Panc1 (cell line): Measurements from ENCODE around the gene XXYLT1.

ENCODE experiments used
- POLR2AphosphoS5 ChIP-seq: IDR thresholded peaks from 2 replicates; pipeline ENCODE4 v1.6.1; 2012; ENCODE audit warnings: mild to moderate bottlenecking, low read depth, low read length, moderate library complexity
- TF ChIP-seq, protein P1 (sequence below): fragments of 450-650 bp; IDR thresholded peaks from 2 replicates; pipeline ENCODE4 v1.5.1; 2017; ENCODE audit warnings: mild to moderate bottlenecking
- TF ChIP-seq, protein P2 (sequence below), 2 experiments: IDR thresholded peaks; 2 replicates each; pipeline ENCODE4 v1.6.1; 2011 to 2012; ENCODE audit warnings: low read depth in 2 of 2, control low read depth in 1 of 2, low read length in 1 of 2, mild to moderate bottlenecking in 1 of 2, moderate library complexity in 1 of 2; ENCODE audit not compliant: insufficient read depth in 1 of 2

DNA sequence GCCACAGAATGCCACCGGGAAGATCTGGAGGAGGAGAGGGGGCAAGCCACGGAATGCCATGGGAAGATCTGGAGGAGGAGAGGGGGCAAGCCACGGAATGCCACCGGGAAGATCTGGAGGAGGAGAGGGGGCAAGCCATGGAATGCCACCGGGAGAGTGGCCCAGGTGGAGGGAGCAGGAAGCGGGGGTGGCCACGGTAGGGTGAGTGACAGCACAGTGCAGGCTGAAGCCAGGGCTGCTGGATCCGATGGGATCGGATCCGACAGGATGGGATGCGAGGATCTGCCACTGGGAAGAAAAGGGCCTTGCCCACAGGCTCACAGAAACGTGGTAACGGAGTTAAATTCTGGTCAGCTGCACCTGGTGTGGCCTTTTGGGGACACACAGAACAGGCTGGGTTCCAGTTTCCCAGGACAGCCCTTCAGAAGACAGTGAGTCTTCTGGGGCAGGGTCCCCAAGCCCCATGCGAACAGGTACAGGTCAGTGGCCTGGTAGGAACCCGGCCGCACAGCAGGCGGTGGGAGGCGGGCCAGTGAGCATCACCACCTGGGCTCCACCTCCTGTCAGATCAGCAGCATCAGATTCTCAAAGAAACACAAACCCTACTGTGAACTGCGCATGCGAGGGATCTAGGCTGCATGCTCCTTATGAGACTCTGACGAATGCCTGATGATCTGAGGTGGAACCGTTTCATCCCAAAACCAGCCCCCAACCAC, 58.8 kb downstream of the XXYLT1 start:
- TF ChIP-seq, protein P1, sequence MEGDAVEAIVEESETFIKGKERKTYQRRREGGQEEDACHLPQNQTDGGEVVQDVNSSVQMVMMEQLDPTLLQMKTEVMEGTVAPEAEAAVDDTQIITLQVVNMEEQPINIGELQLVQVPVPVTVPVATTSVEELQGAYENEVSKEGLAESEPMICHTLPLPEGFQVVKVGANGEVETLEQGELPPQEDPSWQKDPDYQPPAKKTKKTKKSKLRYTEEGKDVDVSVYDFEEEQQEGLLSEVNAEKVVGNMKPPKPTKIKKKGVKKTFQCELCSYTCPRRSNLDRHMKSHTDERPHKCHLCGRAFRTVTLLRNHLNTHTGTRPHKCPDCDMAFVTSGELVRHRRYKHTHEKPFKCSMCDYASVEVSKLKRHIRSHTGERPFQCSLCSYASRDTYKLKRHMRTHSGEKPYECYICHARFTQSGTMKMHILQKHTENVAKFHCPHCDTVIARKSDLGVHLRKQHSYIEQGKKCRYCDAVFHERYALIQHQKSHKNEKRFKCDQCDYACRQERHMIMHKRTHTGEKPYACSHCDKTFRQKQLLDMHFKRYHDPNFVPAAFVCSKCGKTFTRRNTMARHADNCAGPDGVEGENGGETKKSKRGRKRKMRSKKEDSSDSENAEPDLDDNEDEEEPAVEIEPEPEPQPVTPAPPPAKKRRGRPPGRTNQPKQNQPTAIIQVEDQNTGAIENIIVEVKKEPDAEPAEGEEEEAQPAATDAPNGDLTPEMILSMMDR: no peak
- TF ChIP-seq, protein P2, sequence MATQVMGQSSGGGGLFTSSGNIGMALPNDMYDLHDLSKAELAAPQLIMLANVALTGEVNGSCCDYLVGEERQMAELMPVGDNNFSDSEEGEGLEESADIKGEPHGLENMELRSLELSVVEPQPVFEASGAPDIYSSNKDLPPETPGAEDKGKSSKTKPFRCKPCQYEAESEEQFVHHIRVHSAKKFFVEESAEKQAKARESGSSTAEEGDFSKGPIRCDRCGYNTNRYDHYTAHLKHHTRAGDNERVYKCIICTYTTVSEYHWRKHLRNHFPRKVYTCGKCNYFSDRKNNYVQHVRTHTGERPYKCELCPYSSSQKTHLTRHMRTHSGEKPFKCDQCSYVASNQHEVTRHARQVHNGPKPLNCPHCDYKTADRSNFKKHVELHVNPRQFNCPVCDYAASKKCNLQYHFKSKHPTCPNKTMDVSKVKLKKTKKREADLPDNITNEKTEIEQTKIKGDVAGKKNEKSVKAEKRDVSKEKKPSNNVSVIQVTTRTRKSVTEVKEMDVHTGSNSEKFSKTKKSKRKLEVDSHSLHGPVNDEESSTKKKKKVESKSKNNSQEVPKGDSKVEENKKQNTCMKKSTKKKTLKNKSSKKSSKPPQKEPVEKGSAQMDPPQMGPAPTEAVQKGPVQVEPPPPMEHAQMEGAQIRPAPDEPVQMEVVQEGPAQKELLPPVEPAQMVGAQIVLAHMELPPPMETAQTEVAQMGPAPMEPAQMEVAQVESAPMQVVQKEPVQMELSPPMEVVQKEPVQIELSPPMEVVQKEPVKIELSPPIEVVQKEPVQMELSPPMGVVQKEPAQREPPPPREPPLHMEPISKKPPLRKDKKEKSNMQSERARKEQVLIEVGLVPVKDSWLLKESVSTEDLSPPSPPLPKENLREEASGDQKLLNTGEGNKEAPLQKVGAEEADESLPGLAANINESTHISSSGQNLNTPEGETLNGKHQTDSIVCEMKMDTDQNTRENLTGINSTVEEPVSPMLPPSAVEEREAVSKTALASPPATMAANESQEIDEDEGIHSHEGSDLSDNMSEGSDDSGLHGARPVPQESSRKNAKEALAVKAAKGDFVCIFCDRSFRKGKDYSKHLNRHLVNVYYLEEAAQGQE (IDR thresholded peaks at IDR 0.05; ENCODE audit: insufficient read depth in 1 of 2, low read depth in 2 of 2, low read length in 1 of 2): no peak
- TF ChIP-seq POLR2AphosphoS5: no peak
